SIG-M5 treated with dmso at 0.1 percent for 504 hours (cell line): Measurements from ENCODE around the gene NF1.
"Not testable (repeated sequence)": the region's sequence is repeated elsewhere in the genome, so short reads cannot be mapped to it uniquely, and the experiment has no call there.

Experiments
- DNase-seq: peaks from one replicate; lab custom pipeline; 2025; ENCODE audit not compliant: unreplicated experiment; lab: John Stamatoyannopoulos, UW

Gene NF1

DNA sequence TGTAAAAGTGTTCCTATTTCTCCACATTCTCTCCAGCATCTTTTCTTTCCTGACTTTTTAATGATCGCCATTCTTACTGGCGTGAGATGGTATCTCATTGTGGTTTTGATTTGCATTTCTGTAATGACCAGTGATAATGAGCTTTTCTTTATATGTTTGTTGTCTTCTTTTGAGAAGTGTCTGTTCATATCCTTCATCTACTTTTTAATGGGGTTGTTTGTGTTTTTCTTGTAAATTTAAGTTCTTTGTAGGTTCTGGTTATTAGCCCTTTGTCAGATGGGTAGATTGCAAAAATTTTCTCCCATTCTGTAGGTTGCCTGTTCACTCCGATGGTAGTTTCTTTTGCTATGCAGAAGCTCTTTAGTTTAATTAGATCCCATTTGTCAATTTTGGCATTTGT lies 81.4 kb downstream of the NF1 start:
- DNase-seq = not testable (repeated sequence)

DNA sequence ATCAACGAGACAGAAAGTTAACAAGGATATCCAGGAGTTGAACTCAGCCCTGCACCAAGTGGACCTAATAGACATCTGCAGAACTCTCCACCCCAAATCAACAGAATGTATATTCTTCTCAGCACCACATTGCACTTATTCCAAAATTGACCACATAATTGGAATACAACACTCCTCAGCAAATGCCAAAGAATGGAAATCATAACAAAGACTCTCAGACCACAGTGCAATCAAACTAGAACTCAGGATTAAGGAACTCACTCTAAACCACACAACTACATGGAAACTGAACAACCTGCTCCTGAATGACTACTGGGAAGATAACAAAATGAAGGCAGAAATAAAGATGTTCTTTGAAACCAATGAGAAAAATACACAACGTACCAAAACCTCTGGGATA lies 84.2 kb downstream of the NF1 start:
- not testable (repeated sequence) for DNase-seq

DNA sequence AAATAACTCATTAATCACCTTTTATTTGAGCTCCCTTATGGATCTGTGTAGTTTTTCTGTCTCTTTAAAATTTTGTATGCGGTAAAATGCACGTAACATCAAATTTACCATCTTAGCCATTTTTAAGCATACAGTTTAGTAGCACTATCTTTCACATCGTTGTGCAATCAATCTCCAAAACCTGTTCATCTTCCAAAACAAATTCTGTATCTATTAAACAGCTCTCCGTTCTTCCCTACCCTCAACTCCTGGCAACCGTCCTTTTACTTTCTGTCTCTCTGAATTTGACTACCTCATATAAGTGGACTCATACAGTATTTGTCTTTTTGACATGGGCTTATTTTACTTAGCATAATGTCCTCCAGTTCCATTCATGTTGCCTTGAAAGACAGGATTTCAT lies 100.5 kb downstream of the NF1 start:
- DNase-seq = no peak

DNA sequence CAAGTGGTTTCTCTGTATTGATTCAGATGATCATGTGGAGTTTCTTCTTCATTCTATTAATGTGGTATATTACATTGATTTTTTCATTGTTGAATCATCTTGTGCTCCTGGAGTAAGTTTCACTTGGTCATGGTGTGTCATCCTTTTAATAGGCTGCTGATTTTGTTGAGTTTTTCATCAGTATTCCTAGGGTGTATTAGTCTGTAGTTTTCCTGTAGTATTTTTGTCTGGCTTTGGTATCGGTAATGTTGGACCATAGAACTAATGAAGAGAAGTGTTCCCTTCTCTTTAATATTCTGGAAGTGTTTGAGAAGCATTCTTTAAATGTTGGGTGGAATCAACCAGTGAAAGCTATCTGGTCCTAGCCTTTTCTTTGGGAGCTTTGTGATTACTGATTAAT lies 103.2 kb downstream of the NF1 start:
- no peak for DNase-seq

DNA sequence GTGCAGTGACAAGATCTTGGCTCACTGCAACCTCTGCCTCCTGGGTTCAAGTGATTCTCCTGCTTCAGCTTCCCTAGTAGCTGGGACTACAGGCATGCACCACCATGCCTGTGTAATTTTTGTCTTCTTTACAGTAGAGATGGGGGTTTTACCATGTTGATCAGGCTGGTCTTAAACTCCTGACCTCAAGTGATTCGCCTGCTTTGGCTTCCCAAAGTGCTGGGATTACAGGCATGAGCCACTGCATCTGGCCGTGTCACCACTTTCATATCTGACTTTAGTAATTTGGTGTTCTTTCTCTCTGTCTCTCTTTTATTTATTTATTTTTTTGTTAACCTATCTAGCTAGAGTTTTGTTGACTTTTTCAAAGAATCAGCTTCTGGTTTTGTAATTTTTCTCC lies 103.9 kb downstream of the NF1 start:
- not testable (repeated sequence) for DNase-seq

DNA sequence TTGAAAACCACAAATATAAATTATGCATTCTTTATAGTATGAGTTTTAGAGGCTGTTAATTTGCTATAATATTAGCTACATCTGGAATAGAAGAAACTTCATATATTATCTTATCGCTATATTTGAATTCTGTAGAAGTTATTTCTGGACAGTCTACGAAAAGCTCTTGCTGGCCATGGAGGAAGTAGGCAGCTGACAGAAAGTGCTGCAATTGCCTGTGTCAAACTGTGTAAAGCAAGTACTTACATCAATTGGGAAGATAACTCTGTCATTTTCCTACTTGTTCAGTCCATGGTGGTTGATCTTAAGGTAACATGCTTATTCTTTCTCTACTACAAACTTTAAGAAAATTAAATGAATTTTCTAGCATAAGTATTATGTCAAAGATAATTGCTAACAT lies 105.5 kb downstream of the NF1 start:
- DNase-seq = peak; percentile 1

DNA sequence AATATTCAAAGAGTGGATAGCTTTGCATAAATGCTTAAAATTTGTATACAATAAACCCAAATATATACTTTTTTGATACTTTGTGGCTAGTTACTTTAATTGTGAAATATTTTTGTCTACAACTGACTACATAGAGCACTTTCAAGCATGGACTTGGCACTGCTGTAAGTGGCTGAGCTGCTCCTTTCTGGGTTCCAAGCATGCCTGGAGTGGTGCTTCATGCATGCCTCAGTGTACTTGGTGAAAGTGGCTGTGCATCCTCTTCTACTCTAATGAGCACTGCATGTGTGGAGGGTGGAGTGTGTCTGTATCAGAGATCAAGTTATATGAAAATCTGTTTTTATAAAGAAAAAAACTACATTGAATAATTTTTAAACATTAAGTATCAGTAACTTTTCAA lies 108.2 kb downstream of the NF1 start:
- DNase-seq = no peak

DNA sequence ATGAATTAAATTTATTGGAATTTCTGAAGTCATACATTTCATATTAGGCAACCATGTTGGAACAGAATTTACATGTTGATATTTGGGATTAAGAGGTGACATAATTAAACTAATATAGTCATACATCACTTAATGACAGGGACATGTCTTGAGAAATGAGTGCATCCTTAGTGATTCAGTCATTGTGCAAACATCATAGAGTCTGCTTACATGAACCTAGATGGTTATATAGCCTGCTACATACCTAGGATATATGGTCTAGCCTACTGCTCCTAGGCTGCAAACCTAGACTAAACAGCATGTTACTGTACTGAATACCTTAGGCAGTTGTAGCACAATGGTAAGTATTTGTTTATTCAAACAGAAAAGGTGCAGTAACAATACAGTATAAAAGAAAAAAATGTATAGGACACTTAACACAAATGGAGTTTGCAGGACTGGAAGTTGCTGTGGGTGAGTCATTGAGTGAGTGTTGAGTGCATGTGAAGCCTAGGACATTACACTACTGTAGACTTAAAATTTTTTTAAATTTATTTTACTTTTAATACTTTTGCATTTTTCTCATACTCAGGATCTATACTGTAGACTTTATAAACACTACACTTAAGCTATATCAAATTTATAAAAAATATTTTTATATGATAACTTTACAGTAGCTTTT lies 116.7 kb downstream of the NF1 start:
- no peak for DNase-seq

DNA sequence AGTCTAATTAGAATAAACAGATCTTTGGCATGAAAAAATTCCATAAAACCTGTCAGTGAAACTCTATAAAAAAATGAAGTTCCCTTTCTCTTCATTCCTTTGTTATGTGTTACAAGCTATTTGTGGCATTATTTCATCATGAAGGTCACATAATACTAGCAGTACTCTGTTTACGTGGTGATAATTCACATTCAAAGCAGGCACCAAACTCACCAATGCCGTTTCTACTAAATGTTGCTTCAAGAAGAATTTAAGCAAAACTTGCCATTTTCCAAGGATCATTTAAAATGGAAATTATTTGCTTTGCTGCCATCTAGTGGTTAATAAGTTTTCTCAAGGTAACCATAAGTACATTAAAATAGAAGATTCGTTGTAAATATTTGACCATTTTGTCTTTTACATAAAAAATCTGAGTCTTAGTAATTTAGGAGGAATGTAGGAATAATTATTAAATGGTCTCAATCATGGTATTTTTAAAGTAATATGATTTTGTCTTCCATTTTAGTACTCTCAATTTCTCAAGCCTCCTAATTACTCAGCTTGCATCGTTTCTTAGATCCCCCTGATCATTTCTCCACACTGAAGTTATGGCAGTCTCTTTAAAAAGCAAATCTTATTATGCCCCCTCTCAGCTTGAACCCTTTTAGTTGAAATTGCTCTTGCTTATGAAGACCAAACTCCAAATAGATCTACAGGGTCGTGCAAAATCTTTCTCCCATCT lies 121.4 kb downstream of the NF1 start:
- DNase-seq = peak; percentile 11

DNA sequence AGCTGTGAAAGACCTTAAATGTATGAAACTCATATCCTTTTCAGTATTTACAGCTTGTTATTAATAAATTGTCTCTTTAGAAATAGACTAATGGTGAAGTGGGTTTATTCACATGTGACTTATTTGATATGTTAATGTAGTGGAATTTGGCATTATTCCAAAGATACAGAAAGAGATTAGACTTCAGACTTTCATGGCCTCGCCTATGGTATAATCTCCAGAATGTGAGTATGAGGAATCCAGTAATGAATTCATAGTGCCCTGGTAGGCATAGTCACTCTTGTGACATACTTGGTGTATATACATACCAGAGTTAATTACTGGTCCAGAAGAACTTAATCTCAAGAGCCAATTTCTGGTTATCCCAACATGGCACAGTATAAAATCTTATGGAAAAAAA lies 129.6 kb downstream of the NF1 start:
- DNase-seq = no peak

DNA sequence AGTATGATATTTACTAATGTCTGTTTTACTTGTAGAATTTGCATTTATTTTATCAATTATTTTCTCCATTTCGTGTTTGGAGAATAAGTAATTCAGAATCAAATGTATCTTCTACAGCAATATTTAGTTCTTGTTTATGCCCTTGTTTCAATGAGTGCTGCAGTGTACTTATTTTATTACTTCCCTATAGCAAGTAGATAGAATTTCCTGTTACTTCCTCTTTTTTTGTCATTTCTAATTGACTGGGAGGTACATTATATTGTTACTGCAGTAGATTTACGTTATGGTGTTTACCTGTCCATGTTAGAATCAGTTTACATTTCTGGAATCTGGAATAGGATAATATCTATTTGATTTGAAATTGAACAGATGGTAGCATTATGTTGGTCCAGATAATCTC lies 131.1 kb downstream of the NF1 start:
- DNase-seq = peak; percentile 70

DNA sequence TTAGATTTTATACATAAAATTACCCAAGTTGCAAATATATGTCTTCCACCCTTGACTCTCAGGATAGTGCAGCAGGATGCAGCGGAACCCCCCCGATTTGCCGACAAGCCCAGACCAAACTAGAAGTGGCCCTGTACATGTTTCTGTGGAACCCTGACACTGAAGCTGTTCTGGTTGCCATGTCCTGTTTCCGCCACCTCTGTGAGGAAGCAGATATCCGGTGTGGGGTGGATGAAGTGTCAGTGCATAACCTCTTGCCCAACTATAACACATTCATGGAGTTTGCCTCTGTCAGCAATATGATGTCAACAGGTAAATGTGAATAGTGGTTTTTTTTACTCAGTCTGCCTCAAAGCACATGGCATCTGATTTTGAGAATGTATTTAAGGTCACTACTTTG lies 131.6 kb downstream of the NF1 start:
- DNase-seq = no peak

DNA sequence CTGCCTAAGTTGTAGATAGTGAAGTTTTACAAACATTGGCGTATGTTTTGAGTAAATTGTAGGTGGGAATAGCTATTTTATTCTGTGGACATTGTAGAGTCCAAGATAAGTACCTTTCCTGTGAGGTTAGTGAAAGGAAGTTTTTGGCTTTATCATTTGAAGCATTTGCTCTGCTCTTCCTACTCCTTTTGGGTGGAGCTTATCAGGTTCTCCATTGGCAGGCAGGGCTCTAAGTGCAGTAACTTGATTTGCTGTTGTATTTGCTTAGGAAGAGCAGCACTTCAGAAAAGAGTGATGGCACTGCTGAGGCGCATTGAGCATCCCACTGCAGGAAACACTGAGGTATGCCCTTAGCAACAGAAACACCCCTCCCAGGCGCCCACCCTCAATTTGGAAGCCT lies 132.2 kb downstream of the NF1 start:
- DNase-seq = no peak

DNA sequence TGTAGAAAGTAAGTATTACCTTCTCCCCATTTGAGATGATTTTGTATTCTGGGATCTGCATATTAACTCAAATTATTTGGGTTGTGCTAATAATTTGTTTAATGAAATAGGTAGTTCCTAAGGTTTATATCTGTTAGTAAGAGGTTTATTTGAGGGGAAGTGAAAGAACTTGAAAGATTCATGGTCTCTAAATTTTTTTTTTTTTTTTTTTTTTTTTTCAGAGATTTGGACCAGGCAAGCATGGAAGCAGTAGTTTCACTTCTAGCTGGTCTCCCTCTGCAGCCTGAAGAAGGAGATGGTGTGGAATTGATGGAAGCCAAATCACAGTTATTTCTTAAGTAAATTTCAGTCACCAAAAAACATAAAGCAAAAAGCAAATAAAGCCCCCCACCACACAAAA lies 137.1 kb downstream of the NF1 start:
- no peak for DNase-seq

DNA sequence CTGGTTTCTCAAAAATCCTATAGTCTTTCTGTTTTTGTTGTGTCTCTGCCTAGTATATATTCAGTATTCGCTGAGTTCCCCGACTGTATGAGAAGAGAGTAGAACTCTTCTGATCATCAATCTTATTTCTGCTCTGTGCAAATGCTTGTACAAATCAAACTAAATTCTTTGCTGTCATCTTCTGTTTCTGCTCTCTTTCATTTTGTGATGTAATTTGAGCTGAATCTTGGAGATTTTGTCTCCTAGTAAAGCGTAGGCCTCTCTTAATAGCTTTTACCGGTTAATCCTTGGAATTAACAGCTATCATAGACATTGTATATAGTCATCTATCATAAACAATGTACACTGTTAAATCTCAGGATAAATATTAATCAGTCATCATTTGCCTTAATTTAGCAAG lies 140.3 kb downstream of the NF1 start:
- no peak for DNase-seq

DNA sequence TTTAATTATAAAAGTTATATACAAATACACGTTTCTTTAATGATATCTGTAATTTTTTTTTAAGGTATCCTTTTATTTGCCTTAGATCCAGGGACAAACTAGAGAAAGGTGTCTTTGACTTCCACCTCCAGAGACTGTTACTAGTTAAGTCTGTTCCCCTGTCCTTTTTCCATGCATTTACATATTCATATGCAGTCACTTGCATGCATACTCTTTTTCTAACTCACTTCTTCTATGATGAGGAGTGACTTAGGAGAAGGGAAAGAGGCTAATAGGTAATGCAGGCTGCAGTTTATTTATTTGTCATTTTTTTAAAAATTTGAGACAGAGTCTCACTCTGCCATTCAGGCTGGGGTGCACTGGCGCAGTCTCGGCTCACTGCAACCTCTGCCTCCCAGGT lies 141.4 kb downstream of the NF1 start:
- DNase-seq = no peak

DNA sequence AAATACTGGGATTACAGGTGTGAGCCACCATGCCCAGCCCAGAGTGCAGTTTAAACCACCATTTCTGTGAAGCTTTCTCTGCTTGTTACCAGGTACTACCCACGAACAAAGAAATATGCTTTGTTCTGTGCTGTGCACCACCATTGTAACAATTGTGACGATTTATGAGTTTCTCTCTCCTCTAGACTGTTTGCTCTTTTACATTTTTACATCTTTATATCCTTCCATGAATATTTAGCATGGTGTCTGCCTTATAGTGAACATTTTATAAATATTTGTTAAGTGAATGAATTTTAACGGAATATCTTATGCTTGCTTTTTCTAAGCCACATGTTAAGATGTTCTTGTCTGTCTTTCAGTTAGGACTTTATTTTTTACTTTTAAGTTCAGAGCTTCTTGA lies 141.9 kb downstream of the NF1 start:
- no peak for DNase-seq

DNA sequence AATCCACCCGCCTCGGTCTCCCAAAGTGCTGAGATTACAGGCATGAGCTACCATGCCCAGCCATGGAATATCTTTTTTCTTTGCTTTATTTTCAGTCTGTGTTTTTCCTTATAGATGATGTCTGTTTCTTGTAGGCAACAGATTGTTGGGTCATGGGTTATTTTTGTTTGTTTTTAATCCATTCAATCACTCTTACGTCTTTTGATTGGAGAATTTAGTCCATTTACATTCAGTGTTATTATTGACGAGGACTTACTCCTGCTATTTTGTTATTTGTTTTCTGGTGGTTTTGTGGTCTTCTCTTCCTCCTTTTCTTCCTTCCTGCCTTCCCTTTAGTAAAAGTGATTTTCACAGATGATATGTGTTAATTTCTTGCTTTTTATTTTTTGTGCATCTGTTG lies 146.3 kb downstream of the NF1 start:
- no peak for DNase-seq

DNA sequence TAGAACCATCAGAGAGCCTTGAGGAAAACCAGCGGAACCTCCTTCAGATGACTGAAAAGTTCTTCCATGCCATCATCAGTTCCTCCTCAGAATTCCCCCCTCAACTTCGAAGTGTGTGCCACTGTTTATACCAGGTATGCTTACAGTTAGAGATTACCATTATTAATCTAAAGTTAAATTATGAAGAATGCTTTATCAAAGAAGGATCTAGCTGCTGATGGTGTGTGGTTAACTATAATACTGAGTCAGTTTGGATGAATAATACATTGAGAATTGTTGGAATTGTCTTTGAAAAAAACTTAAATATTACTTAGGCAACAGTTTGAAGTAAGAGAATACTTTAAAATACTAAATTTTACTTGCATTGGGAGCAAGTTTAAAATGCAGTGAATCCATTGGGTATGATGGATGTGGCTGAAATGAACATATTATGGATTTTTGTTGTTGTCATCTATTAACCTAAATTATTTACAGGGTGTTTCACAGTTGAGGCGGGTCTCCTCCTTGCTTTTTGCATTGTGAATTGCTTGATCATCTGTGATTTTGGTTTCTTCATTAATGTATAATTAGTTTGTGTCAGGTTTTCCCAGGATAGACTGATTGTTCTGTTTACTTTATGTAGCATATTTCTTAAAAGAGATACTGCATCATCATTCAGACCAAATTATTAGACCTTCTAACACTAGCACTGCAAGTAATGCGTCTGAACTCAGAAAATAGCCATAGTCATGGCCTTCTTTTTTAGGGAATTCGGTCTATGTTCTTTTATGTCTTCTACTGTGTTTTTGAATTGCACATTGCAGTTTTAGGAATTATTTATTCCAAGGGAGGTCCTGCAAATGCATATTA lies 154.4 kb downstream of the NF1 start:
- DNase-seq = no peak

DNA sequence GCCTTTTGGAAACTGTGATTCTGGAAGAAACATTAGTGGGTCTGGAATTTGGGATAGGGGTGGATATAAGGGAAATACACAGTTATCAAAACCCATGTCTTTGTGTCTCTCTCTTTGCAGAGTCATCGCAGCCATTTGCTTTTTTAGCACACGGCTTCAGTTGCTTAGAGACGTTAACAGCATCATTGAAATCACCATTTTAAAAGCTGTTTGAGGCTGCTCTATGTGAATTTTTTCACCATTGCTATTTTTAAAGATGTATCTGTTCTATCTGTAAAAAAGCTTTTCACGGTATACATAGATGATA lies 155.0 kb downstream of the NF1 start:
- no peak for DNase-seq

DNA sequence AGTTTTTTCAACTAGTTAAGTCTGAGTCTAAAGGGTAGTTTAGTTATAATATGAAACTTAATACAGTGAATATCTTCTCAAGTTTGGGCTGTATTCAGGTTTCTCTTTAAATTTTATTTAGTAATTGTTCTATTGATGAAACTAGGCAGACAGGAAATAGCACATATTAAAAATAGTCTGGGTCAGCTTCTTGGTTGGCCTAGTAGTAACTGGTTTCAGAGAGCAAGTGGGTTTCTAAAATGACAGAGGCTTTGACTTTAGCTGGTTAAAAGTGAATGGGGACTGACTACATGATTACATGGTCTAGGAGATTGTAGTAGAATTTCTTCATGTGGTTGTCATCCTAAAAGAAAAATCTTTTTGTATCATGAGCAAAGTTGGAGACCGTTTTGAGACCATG lies 155.5 kb downstream of the NF1 start:
- DNase-seq = no peak
